Adrenal gland (tissue), 5 donors: Measurements from ENCODE around the gene MBD4.

Source experiments
- POLR2A ChIP-seq, 2 donors: fragments of 450-650 bp; IDR thresholded peaks; one replicate each; pipeline ENCODE4 v1.6.1; 2017; ENCODE audit warnings: antibody characterized with exemption in 2 of 2, mild to moderate bottlenecking in 2 of 2, moderate library complexity in 1 of 2
- TF ChIP-seq, protein P1 (sequence below), 6 experiments: fragments of 450-650 bp in 4 of 6; fragments of 200-600 bp in 2 of 6; sonication (generic) in 1 of 6; IDR thresholded peaks; 1 replicate in 5 of 6; 2 replicates in 1 of 6; pipeline versions ENCODE4 v1.5.1 to v1.8.0; 2016 to 2021; ENCODE audit warnings: antibody characterized with exemption in 6 of 6, mild to moderate bottlenecking in 2 of 6, moderate library complexity in 1 of 6
- donor health status: DM: no; HTN: no; CAD: no.

GRCh38 chr3:129439226-129439816, 427 bp downstream of the MBD4 start:
- TF ChIP-seq, protein P1, sequence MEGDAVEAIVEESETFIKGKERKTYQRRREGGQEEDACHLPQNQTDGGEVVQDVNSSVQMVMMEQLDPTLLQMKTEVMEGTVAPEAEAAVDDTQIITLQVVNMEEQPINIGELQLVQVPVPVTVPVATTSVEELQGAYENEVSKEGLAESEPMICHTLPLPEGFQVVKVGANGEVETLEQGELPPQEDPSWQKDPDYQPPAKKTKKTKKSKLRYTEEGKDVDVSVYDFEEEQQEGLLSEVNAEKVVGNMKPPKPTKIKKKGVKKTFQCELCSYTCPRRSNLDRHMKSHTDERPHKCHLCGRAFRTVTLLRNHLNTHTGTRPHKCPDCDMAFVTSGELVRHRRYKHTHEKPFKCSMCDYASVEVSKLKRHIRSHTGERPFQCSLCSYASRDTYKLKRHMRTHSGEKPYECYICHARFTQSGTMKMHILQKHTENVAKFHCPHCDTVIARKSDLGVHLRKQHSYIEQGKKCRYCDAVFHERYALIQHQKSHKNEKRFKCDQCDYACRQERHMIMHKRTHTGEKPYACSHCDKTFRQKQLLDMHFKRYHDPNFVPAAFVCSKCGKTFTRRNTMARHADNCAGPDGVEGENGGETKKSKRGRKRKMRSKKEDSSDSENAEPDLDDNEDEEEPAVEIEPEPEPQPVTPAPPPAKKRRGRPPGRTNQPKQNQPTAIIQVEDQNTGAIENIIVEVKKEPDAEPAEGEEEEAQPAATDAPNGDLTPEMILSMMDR (IDR thresholded peaks at IDR 0.05), result no peak
- TF ChIP-seq POLR2A (IDR thresholded peaks at IDR 0.05), result no peak
